ENCODE results near the gene DCTN1.

GRCh38 chr2:74357627-74358026, 22.5 kb downstream of the DCTN1 start:
- no peak for TF ChIP-seq CTCF (IDR thresholded peaks at IDR 0.05)
- TF ChIP-seq EP300 (IDR thresholded peaks at IDR 0.05), result no peak
- TF ChIP-seq POLR2A (IDR thresholded peaks at IDR 0.05), result no peak

Measured in stomach (tissue), 4 donors.